HG02588 (cell line): ENCODE measurements around the gene ENTPD6.
"Not testable (repeated sequence)": the region's sequence is repeated elsewhere in the genome, so short reads cannot be mapped to it uniquely, and the experiment has no call there.

Source experiments
- ATAC-seq: cut with Tn5 transposase; IDR thresholded peaks from one replicate; pipeline ENCODE4 v1.9.1; 2021; ENCODE audit warnings: mild to moderate bottlenecking, moderate library complexity; ENCODE audit not compliant: unreplicated experiment

ENTPD6 gene

GRCh38 chr20:25254986-25255680 is 59.6 kb downstream of the ENTPD6 start:
- ATAC-seq = no peak

GRCh38 chr20:25256226-25256859 is 60.8 kb downstream of the ENTPD6 start:
- no peak for ATAC-seq

GRCh38 chr20:25257130-25257529 is 61.6 kb downstream of the ENTPD6 start:
- no peak for ATAC-seq

DNA sequence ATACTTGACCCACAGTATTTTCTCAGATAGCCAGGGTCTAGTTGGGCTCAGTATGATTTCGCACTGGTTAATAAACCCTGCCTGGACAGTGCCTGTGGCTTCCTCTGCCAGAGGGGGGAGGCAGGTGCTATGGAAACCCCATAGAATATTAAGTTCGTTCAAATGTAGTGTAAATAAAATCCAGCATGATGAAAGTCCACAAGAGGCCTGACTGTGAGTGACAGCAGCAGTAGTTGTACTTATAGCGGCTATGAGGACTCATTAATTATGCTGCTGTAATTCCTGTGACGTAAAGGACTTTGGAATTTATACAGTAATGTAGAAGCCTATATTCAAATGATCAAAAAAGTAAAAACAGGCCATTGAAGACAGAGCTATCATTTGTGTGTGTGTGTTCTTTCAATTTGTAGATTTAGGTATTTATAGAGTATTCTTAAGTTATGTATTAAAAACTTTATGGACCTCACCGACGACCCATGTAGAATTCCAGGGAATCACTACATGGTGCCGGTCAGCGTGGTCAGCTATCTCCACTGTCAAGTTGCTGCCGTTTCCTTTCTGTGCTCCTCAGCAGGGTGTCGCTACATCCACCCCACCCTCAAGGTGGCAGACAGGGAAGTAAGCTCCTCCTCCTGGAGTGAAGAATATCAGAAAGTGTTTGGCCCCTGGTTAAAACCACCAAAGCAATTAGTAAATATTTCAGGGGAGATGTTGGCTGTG is 62.4 kb downstream of the ENTPD6 start:
- ATAC-seq = no peak

GRCh38 chr20:25258476-25258805 is 62.9 kb downstream of the ENTPD6 start:
- ATAC-seq = no peak

- no peak for ATAC-seq
Observed at GRCh38 chr20:25258828-25259227, 63.3 kb downstream of the ENTPD6 start.

GRCh38 chr20:25259358-25259757 is 63.8 kb downstream of the ENTPD6 start:
- ATAC-seq = no peak

- no peak for ATAC-seq
Observed at GRCh38 chr20:25259788-25260254, 64.3 kb downstream of the ENTPD6 start.

DNA sequence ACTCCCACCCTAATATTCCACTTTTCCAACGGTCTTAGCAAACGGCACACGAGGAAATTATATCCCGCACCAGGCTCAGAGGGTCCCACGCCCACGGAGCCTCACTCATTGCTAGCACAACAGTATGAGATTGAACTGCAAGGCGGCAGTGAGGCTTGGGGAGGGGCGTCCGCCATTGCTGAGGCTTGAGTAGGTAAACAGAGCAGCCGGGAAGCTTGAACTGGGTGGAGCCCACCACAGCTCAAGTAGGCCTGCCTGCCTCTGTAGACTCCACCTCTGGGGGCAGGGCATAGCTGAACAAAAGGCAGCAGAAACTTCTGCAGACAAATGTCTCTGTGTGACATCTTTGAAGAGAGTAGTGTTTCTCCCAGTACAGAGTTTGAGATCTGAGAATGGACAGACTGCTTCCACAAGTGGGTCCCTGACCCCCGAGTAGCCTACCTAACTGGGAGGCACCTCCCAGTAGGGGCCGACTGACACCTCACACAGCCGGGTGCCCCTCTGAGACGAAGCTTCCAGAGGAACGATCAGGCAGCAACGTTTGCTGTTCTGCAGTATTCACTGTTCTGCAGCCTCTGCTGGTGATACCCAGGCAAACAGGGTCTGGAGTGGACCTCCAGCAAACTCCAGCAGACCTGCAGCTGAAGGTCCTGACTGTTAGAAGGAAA is 65.4 kb downstream of the ENTPD6 start:
- ATAC-seq = not testable (repeated sequence)

- ATAC-seq = no peak
Observed at GRCh38 chr20:25269057-25269832, 73.7 kb downstream of the ENTPD6 start.

DNA sequence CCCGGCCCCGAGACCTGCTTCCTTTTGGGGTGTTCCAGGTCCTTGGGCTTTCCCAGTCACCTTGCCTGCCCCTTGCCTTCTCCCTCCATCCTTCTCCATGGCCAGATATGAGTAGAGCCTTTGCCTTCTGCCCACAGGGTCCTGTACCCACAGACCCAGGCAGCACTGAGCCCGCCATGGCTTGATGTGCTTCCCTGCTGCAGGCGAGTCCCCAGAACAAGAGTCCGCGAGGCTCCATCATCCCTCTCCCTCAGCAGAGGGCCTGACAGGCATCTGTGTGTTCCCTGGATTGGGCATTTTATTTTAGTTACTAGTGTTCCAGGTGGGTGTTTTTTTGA is 74.3 kb downstream of the ENTPD6 start:
- ATAC-seq = no peak

DNA sequence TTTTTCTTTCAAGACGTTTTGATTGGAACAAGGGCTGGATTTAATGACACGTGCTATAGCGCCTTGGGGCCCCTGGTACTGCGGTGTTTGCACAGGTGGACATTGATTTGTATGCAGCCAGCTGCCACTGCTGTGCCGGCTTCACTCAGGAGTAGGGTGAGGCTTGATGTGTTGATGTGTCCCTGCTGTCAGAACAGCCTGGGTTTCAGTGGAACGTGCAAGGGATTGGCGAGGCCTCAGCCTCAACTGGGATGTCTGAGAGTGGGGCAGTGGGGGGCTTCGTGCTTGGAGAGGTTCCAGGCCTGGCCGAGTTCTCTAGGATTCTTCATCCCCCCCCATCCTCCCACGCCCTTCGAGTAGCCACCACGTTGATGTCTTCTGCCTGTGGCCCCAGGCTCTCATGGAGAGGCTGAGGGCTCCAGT is 75.3 kb downstream of the ENTPD6 start:
- no peak for ATAC-seq

- ATAC-seq = no peak
Observed at GRCh38 chr20:25271486-25272222, 76.1 kb downstream of the ENTPD6 start.

GRCh38 chr20:25272223-25273000 is 76.9 kb downstream of the ENTPD6 start:
- no peak for ATAC-seq

- no peak for ATAC-seq
Observed at GRCh38 chr20:25273046-25273445, 77.5 kb downstream of the ENTPD6 start.

DNA sequence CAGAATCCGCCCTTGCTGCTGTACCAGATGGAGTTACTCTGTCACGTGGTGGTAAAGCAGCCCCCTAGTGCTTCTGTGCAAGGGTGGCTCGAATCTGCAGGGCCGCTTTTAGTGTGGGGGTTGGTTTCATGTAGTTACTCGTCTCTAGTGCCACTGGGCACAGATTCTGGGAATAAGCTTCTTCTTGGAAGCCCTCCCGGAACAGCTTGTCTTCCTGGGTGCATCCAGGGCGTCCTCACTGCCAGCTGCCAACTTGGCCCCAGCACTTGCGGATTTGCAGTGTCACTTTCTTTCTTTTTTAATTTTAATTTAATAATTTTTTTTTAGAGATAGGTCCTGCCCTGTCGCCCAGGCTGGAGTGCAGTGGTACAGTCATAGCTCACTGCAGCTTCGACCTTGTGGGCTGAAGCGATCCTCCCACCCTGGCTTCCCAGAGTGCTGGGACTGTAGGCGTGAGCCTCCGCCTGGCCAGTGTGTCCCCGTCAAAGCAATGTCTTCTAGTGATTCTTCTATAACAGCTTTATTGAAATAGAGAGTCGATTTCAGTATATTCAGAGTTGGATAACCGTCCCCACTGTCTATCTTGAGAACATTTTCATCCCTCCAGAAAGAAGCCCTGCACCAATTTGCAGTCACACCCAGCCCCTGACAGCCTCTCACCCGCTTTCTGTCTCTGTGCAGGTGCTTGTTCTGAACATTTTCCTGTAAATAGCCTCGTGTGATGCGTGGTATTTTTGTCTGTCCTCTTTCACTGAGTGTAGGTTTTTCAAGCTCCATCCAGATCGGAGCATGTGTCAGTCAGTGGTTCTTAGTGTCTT is 78.2 kb downstream of the ENTPD6 start:
- ATAC-seq = no peak

DNA sequence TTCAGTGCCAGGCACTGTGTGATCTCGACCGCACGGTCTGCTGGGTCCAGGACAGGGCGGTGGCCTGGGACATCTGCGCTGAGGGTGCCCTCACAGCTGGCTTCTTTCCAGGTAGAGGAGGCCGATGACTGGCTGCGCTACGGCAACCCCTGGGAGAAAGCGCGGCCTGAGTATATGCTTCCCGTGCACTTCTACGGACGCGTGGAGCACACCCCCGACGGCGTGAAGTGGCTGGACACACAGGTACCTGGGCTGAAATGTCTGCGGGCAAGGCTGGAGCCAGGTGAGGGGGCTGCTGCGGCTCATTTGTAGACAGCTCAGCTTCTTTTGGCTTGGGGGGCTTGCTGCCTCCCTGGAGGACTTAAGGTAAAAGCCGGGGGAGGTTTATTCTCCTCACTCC is 79.0 kb downstream of the ENTPD6 start:
- ATAC-seq = no peak
